Naive thymus-derived CD4-positive, alpha-beta T cell (primary cell): ENCODE data around the gene PLEKHA4. TPM values are rescaled to one million over a fixed set of nuclear protein-coding genes. Genes with fewer than 3 reads are reported as not detected.
A peak's percentile ranks its signal among the peaks of the same experiment; 100 is the strongest.

ENCODE experiments used
- ATAC-seq: fragments of 150-1000 bp; cut with Tn5 transposase; 2 replicates; pipeline ENCODE4 v1.10.0; 2021; ENCODE audit warnings: mild to moderate bottlenecking, moderate library complexity
- CTCF ChIA-PET: fragments of 350-600 bp; sonication (Branson Sonifier 250); formaldehyde crosslinking; loops from one replicate; lab custom pipeline; 2021; ENCODE audit warnings: antibody characterized with exemption; lab: Charles Lee
- POLR2A ChIA-PET: fragments of 350-600 bp; sonication (Branson Sonifier 250); formaldehyde crosslinking; loops from one replicate; lab custom pipeline; 2021; ENCODE audit warnings: antibody characterized with exemption, inconsistent platforms; lab: Charles Lee
- DNase-seq, 9 donors: peaks; one replicate each; pipeline versions ENCODE4 v3.0.0 to v3.0.0-alpha.2; 2020 to 2022; ENCODE audit warnings: mixed read lengths in 1 of 9
- H3K27ac ChIP-seq: one replicate; pipeline ENCODE4 v1.7.0; 2013; ENCODE audit warnings: mild to moderate bottlenecking, low read depth, low read length, moderate library complexity
- H3K27me3 ChIP-seq, 2 donors: one replicate each; pipeline ENCODE4 v1.7.0; 2013; ENCODE audit warnings: low read length in 2 of 2, mild to moderate bottlenecking in 2 of 2, moderate library complexity in 2 of 2; ENCODE audit not compliant: control insufficient read depth in 2 of 2, insufficient read depth in 2 of 2
- H3K36me3 ChIP-seq, 3 experiments: 1 replicate in 2 of 3; 2 replicates in 1 of 3; pipeline ENCODE4 v1.7.0; 2013; ENCODE audit warnings: low read length in 3 of 3, mild to moderate bottlenecking in 3 of 3, moderate library complexity in 1 of 3; ENCODE audit not compliant: insufficient read depth in 3 of 3, control insufficient read depth in 2 of 3
- H3K4me1 ChIP-seq, 2 donors: one replicate each; pipeline ENCODE4 v1.7.0; 2013; ENCODE audit warnings: low read length in 2 of 2, mild to moderate bottlenecking in 2 of 2, moderate library complexity in 1 of 2; ENCODE audit not compliant: control insufficient read depth in 2 of 2, insufficient read depth in 2 of 2
- H3K4me3 ChIP-seq: 2 replicates; pipeline ENCODE4 v1.7.0; 2013; ENCODE audit warnings: mild to moderate bottlenecking, low read length
- H3K9me3 ChIP-seq, 3 experiments: 1 replicate in 2 of 3; 2 replicates in 1 of 3; pipeline ENCODE4 v1.7.0; 2013; ENCODE audit warnings: low read length in 3 of 3; ENCODE audit not compliant: control insufficient read depth in 2 of 3
- H3K27ac Mint-ChIP-seq, 9 donors: one replicate each; pipeline ENCODE4 v1.8.0; 2020 to 2022; ENCODE audit warnings: mixed read lengths in 9 of 9, mild to moderate bottlenecking in 8 of 9, moderate library complexity in 5 of 9, inconsistent platforms in 2 of 9
- H3K27me3 Mint-ChIP-seq, 5 donors: one replicate each; pipeline ENCODE4 v1.8.0; 2021 to 2022; ENCODE audit warnings: mixed read lengths in 5 of 5, mild to moderate bottlenecking in 1 of 5
- H3K36me3 Mint-ChIP-seq, 5 donors: one replicate each; pipeline ENCODE4 v1.8.0; 2020 to 2022; ENCODE audit warnings: mixed read lengths in 5 of 5, mild to moderate bottlenecking in 3 of 5, inconsistent platforms in 1 of 5
- H3K4me1 Mint-ChIP-seq, 7 donors: one replicate each; pipeline ENCODE4 v1.8.0; 2020 to 2022; ENCODE audit warnings: mixed read lengths in 7 of 7, mild to moderate bottlenecking in 3 of 7, inconsistent platforms in 1 of 7
- H3K4me3 Mint-ChIP-seq, 10 donors: one replicate each; pipeline ENCODE4 v1.8.0; 2020 to 2022; ENCODE audit warnings: mild to moderate bottlenecking in 10 of 10, mixed read lengths in 10 of 10, moderate library complexity in 6 of 10, inconsistent platforms in 2 of 10
- H3K9me3 Mint-ChIP-seq, 11 donors: one replicate each; pipeline ENCODE4 v1.8.0; 2020 to 2022; ENCODE audit warnings: mixed read lengths in 11 of 11, mild to moderate bottlenecking in 4 of 11, inconsistent platforms in 1 of 11, moderate library complexity in 1 of 11
- intact Hi-C, 2 donors: fragments of 100-400 bp; cut with micrococcal nuclease; formaldehyde crosslinking; loops; one replicate each; pipeline ENCODE4 v1.15.1; 2023
- polyA plus RNA-seq, 2 donors: library from polyadenylated mRNA; unstranded; fragments of 300-500 nt; fragmentation: Illumina TruSeq; gene quantifications; one replicate each; pipeline ENCODE4 v1.2.3, GENCODE V29; 2021
- total RNA-seq, 6 experiments: library from RNA in 5 of 6; stranded (reverse) in 5 of 6; gene quantifications; 1 replicate in 5 of 6; 2 replicates in 1 of 6; pipeline ENCODE4 v1.2.3 and lab custom pipeline; 2021 to 2026

The PLEKHA4 gene
- total and polyA plus RNA-seq, 7 experiments from 2014 or later, result 2.1 to 7.4 (median 4.0) TPM

GRCh38 chr19:48866692-48867091 lies 1.7 kb downstream of the PLEKHA4 start:
- no peak overlapping the region for H3K4me3 Mint-ChIP-seq
- peaks cover 0 to 14% (median 0%) of the 10 kb centered on the region in 5 donors for H3K27me3 Mint-ChIP-seq
- H3K9me3 Mint-ChIP-seq, result no peaks in the 10 kb centered on the region
- CTCF ChIA-PET, result interaction anchor here (0.6 kb wide), 2 partner anchors 26 to 1455 kb away, joined by 3 to 4 read pairs; no protein-coding TSS in a partner anchor
- no peaks in the 10 kb centered on the region for H3K9me3 ChIP-seq
- H3K27ac Mint-ChIP-seq, result peak overlapping the region in 1 of 9 donors; percentile 20
- no peaks in the 10 kb centered on the region for H3K27me3 ChIP-seq
- no peaks in the 10 kb centered on the region for H3K36me3 Mint-ChIP-seq
- DNase-seq (no peak), ATAC-seq (no peak)
- peaks cover 0 to under 1% of the 10 kb centered on the region in 2 donors for H3K4me1 ChIP-seq
- no peaks in the 10 kb centered on the region for H3K36me3 ChIP-seq
- no peak overlapping the region for H3K4me3 ChIP-seq
- POLR2A ChIA-PET, result interaction anchor here (1.1 kb wide), 1 partner anchor 15 kb away, joined by 3 read pairs; no protein-coding TSS in a partner anchor
- H3K27ac ChIP-seq, result no peak overlapping the region
- intact Hi-C loops, result no loop called here
- peaks cover 0 to 6% (median 0%) of the 10 kb centered on the region in 7 donors for H3K4me1 Mint-ChIP-seq

GRCh38 chr19:48862827-48863226 lies 5.6 kb downstream of the PLEKHA4 start:
- Mint-ChIP-seq H3K27ac (no peak overlapping the region), H3K4me1 (peaks cover 0 to 8% (median 0%) of the 10 kb centered on the region in 7 donors), H3K36me3 (no peaks in the 10 kb centered on the region), H3K4me3 (no peak overlapping the region), H3K9me3 (no peaks in the 10 kb centered on the region), H3K27me3 (peaks cover 0 to 9% (median 0%) of the 10 kb centered on the region in 5 donors)
- no peaks in the 10 kb centered on the region for H3K36me3 ChIP-seq
- POLR2A ChIA-PET, result no interaction called here
- no peaks in the 10 kb centered on the region for H3K27me3 ChIP-seq
- ATAC-seq (no peak), DNase-seq (no peak)
- no peaks in the 10 kb centered on the region for H3K4me1 ChIP-seq
- no peaks in the 10 kb centered on the region for H3K9me3 ChIP-seq
- CTCF ChIA-PET, result no interaction called here
- no peak overlapping the region for H3K4me3 ChIP-seq
- intact Hi-C loops, result no loop called here
- no peak overlapping the region for H3K27ac ChIP-seq

- peak overlapping the region in 1 of 10 donors; percentile 59 for H3K4me3 Mint-ChIP-seq
- H3K27me3 Mint-ChIP-seq, result peaks cover 0 to 3% (median 0%) of the 10 kb centered on the region in 5 donors
- Histone ChIP-seq H3K27me3 (no peaks in the 10 kb centered on the region), H3K36me3 (no peaks in the 10 kb centered on the region), H3K4me1 (no peaks in the 10 kb centered on the region), H3K27ac (no peak overlapping the region), H3K9me3 (no peaks in the 10 kb centered on the region), H3K4me3 (no peak overlapping the region)
- DNase-seq (no peak), ATAC-seq (no peak)
- H3K4me1 Mint-ChIP-seq, result peaks cover 0 to 8% (median 0%) of the 10 kb centered on the region in 7 donors
- no peaks in the 10 kb centered on the region for H3K9me3 Mint-ChIP-seq
- ChIA-PET POLR2A (interaction anchor here (0.9 kb wide), 1 partner anchor 11 kb away, joined by 5 read pairs; the partner anchor contains the start of gene PPP1R15A), CTCF (no interaction called here)
- intact Hi-C loops, result no loop called here
- H3K27ac Mint-ChIP-seq, result peak overlapping the region in 1 of 9 donors; percentile 11
- H3K36me3 Mint-ChIP-seq, result no peaks in the 10 kb centered on the region
Measured at GRCh38 chr19:48861313-48861712, 7.1 kb downstream of the PLEKHA4 start.

DNA sequence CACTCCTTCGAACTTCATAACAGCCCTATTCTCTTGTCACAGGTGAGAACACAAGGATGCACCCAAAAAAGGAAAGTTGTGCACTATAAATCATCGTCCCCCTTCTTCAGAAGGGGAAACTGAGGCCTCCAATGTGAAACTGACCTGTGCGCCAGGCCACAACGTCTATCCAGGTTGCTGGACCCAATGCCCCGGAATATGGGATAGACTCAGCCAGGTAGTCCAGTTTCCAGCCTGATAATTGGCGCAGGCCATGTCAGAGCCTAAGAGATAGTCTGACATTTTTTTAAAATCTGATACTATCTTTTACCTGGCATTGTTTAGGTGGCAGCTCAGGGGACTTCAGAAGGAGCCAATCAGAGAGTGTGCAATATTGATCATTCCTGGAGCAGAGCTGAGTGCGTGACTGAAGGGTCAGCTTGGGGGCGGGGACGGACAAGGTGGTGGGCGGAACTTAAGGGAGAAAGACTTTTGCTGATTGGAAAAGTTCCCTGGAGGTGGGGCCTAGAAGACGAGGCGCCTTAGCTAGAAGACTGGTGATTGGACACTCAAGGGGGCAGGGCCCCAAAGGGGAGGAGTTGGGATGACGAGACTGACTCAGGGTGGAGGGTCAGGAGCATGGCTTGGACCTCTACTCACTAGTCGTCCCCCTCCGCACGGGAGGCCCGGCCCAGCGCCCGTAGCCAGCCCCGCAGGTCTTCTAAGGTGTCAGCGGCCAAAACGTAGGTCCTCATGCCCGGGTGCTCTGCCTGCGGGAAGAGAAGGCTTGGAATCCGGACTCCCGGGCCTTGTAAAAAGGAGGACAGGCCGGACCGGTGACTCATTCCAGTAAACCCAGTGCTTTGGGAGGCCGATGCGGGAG lies 8.5 kb downstream of the PLEKHA4 start:
- no peak for DNase-seq
- no peaks in the 10 kb centered on the region for H3K9me3 Mint-ChIP-seq
- H3K27ac Mint-ChIP-seq, result peak overlapping the region in 3 of 9 donors; percentile 27 to 78 (median 75)
- H3K4me1 ChIP-seq, result no peaks in the 10 kb centered on the region
- ChIA-PET CTCF (no interaction called here), POLR2A (interaction anchor here (0.6 to 0.9 kb wide), 2 partner anchors 26 to 105 kb away, joined by 3 to 5 read pairs; partner anchors contain the start of gene FTL)
- peak; percentile 46 for ATAC-seq
- H3K4me1 Mint-ChIP-seq, result peaks cover 0 to 8% (median 0%) of the 10 kb centered on the region in 7 donors
- no peaks in the 10 kb centered on the region for H3K36me3 ChIP-seq
- no peaks in the 10 kb centered on the region for H3K36me3 Mint-ChIP-seq
- no peaks in the 10 kb centered on the region for H3K27me3 ChIP-seq
- intact Hi-C loops, result loop anchor here in 1 of 2 donors (2.0 kb wide), 1 partner anchor 105 kb away; the partner anchor contains the start of gene FTL
- H3K27me3 Mint-ChIP-seq, result no peaks in the 10 kb centered on the region
- peak overlapping the region; percentile 48 for H3K4me3 ChIP-seq
- H3K9me3 ChIP-seq, result no peaks in the 10 kb centered on the region
- peak overlapping the region in 9 of 10 donors; percentile 25 to 99 (median 90) for H3K4me3 Mint-ChIP-seq
- peak overlapping the region; percentile 56 for H3K27ac ChIP-seq

- DNase-seq (peak; percentile 54 to 83 (median 77)), ATAC-seq (peak; percentile 87)
- Mint-ChIP-seq H3K36me3 (no peaks in the 10 kb centered on the region), H3K9me3 (no peaks in the 10 kb centered on the region), H3K27me3 (no peaks in the 10 kb centered on the region), H3K27ac (peak overlapping the region; percentile 7 to 94 (median 91)), H3K4me1 (peaks cover 0 to 8% (median 0%) of the 10 kb centered on the region in 7 donors), H3K4me3 (peak overlapping the region; percentile 90 to 99 (median 94))
- H3K27me3 ChIP-seq, result no peaks in the 10 kb centered on the region
- H3K27ac ChIP-seq, result peak overlapping the region; percentile 56
- H3K4me3 ChIP-seq, result peak overlapping the region; percentile 48
- POLR2A ChIA-PET, result no interaction called here
- no peaks in the 10 kb centered on the region for H3K9me3 ChIP-seq
- CTCF ChIA-PET, result interaction anchor here (1.0 to 1.5 kb wide), 2 partner anchors 16 to 111 kb away, joined by 3 to 5 read pairs; no protein-coding TSS in a partner anchor
- no peaks in the 10 kb centered on the region for H3K4me1 ChIP-seq
- intact Hi-C loops, result loop anchor here (1.0 to 2.0 kb wide), 3 partner anchors 13 to 106 kb away; partner anchors contain the start of genes PPP1R15A (in 2 of the 2), FTL (in 1 of the 2) and NUCB1 (in 1 of the 2)
- H3K36me3 ChIP-seq, result no peaks in the 10 kb centered on the region
Measured at GRCh38 chr19:48858984-48859710, 9.3 kb downstream of the PLEKHA4 start.

DNA sequence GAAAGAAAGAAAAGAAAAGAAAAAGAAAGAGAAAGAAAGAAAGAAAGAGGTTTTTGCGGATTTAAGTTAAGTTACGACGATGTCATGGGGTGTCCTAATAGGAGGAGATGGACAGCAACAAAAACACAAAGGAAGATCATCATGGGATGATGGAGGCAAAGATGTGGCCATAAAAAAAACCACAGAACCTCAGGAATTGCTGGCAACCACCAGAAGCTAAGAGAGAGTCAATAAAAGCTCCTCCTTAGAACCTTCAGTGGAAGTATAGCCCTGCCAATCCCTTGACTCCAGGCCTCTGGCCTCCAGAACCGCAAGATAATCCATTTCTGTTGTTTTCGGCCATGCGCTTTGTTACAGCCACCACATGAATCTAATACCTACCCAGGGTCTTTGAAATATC lies 11.5 kb downstream of the PLEKHA4 start:
- ChIA-PET POLR2A (interaction anchor here (0.5 to 0.7 kb wide), 2 partner anchors 30 to 595 kb away, joined by 3 read pairs; partner anchors contain the start of gene PIH1D1), CTCF (no interaction called here)
- Mint-ChIP-seq H3K27ac (no peak overlapping the region), H3K36me3 (no peaks in the 10 kb centered on the region), H3K9me3 (no peaks in the 10 kb centered on the region), H3K4me3 (no peak overlapping the region), H3K4me1 (peaks cover 0 to 8% (median 0%) of the 10 kb centered on the region in 7 donors), H3K27me3 (no peaks in the 10 kb centered on the region)
- Histone ChIP-seq H3K4me1 (no peaks in the 10 kb centered on the region), H3K27ac (no peak overlapping the region), H3K27me3 (no peaks in the 10 kb centered on the region), H3K36me3 (no peaks in the 10 kb centered on the region), H3K4me3 (no peak overlapping the region), H3K9me3 (no peaks in the 10 kb centered on the region)
- DNase-seq (no peak), ATAC-seq (no peak)
- intact Hi-C loops, result no loop called here
